ENCODE results near the gene AADAC.

The AADAC gene

GRCh38 chr3:151772825-151773480 lies 41.0 kb upstream of the AADAC start:
- no peak for TF ChIP-seq CTCF (conservative IDR thresholded peaks at IDR 0.05; ENCODE audit: control insufficient read depth, insufficient read depth, low read depth, low read length)
- H3K4me3 ChIP-seq (ENCODE audit: control insufficient read depth, low read depth, low read length): no peak overlapping the region
- no peak for DNase-seq (ENCODE audit: low read depth)

- no peak overlapping the region for H3K4me3 ChIP-seq (ENCODE audit: control insufficient read depth, low read depth, low read length)
- no peak for TF ChIP-seq CTCF (conservative IDR thresholded peaks at IDR 0.05; ENCODE audit: control insufficient read depth, insufficient read depth, low read depth, low read length)
- DNase-seq (ENCODE audit: low read depth): no peak
These were observed 39.7 kb upstream of the AADAC start for GRCh38 chr3:151774235-151774634.

- TF ChIP-seq CTCF (conservative IDR thresholded peaks at IDR 0.05; ENCODE audit: control insufficient read depth, insufficient read depth, low read depth, low read length): no peak
- no peak for DNase-seq (ENCODE audit: low read depth)
- H3K4me3 ChIP-seq (ENCODE audit: control insufficient read depth, low read depth, low read length): no peak overlapping the region
These were observed 39.0 kb upstream of the AADAC start for GRCh38 chr3:151774910-151775309.

- no peak for DNase-seq (ENCODE audit: low read depth)
These were observed 38.3 kb upstream of the AADAC start for GRCh38 chr3:151775314-151776258.

GRCh38 chr3:151776259-151776740 lies 37.6 kb upstream of the AADAC start:
- TF ChIP-seq CTCF (conservative IDR thresholded peaks at IDR 0.05; ENCODE audit: control insufficient read depth, insufficient read depth, low read depth, low read length): no peak
- no peak overlapping the region for H3K4me3 ChIP-seq (ENCODE audit: control insufficient read depth, low read depth, low read length)
- no peak for DNase-seq (ENCODE audit: low read depth)

More at GRCh38 chr3:151775314-151776258, 38.3 kb upstream of the AADAC start:
- no peak for TF ChIP-seq CTCF (conservative IDR thresholded peaks at IDR 0.05; ENCODE audit: control insufficient read depth, insufficient read depth, low read depth, low read length)
- no peak overlapping the region for H3K4me3 ChIP-seq (ENCODE audit: control insufficient read depth, low read depth, low read length)

GRCh38 chr3:151777880-151778279 lies 36.0 kb upstream of the AADAC start:
- no peak for DNase-seq (ENCODE audit: low read depth)
- TF ChIP-seq CTCF (conservative IDR thresholded peaks at IDR 0.05; ENCODE audit: control insufficient read depth, insufficient read depth, low read depth, low read length): no peak
- no peak overlapping the region for H3K4me3 ChIP-seq (ENCODE audit: control insufficient read depth, low read depth, low read length)

Data from fibroblast of mammary gland (primary cell).